K562 treated with DMSO at 1 percent for 48 hours (cell line): ENCODE measurements around the gene BBS5. TPM values are rescaled to one million over a fixed set of nuclear protein-coding genes. Genes with fewer than 3 reads are reported as not detected.

Source experiments
- total RNA-seq: library from RNA; unstranded; fragments of 300-600 nt; gene quantifications from 2 replicates; pipeline ENCODE4 v1.2.3, GENCODE V29; 2022; ENCODE audit warnings: low replicate concordance; ENCODE audit errors: extremely low read depth

BBS5 gene
- total RNA-seq, result not detected in 2 replicates

DNA sequence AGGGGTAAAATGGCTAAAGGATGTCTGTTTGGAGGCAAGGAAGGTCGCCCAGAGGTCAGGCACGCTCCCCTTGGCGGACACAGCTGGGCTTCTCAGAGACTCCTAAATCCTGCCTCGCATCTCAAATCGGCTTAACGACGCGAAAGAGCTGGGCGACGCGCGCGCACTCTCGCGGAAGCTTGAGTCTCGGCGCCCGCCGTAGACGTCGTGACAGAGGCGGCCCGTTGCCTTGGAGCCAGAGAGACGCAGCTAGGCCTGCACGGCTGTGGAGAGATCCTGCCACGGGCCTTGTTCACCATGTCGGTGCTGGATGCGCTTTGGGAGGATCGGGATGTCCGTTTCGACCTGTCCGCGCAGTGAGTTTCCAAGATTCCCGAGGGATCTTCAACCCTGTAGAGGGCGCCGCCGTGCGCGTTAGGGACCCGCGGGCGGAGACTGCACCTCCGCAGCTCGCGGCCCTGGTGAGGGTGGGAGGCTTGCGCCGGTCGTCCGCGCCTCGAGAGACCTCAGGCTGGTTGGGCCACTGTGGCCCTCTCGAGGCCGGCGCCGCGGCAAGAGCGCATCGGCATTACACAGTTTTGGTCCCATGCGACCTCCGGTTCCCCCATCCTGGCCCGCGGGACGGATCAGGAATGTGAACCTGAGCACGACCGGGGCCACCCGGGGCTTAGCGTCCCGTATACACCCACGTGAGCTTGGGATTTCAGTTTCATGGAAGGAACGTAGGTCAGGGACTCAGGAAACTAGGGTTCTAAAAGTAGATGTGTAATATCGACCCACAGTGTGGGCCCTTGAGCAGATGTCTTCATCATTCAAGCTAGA, at the start of gene BBS5:
BBS5 (plus strand) TSS at position 238 of the 822 bp plus-strand sequence; CDS start at position 298, 60 bp downstream.

DNA sequence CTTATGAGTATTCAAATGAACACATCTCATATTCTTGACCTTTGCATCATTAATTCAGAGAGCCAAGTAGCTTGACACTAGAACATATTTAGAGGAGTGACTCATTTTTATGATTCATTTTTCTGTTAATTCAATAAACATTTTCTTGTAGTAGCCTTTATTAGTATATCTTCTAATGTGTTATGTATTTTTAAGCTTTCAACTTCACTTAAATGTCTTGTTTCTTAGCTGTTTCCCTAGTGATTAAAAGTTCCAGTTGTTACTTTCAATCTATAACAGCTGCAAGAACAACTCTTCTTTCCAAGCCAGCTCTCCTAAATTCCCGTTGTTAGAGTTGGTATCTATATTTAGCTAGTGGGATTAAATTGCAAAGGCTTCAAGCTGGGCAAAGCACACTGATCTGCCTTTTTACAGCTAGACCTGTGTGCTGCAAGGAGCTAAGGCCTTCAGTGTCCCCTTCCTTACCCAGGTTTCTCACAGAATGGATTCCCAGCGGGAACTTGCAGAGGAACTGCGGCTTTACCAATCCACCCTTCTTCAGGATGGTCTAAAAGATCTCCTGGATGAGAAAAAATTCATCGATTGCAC, 30.1 kb downstream of the BBS5 start, which contains the start of gene KLHL41:
KLHL41 (plus strand) TSS at position 405 of the 588 bp plus-strand sequence; CDS start at position 482, 77 bp downstream.

Other genes with a start within 250 kb of the BBS5 start
- not detected in 2 replicates for gene LRP2, start 117.0 kb upstream of the BBS5 start, total RNA-seq
- not detected in 2 replicates for gene KLHL41, start 30.2 kb downstream of the BBS5 start, total RNA-seq
- gene FASTKD1, start 94.4 kb downstream of the BBS5 start, total RNA-seq, result not detected in 2 replicates
- 154 TPM in 1 of 2 replicates, not detected in the other for gene PPIG, start 104.9 kb downstream of the BBS5 start, total RNA-seq
- not detected in 2 replicates for gene CFAP210, start 214.9 kb downstream of the BBS5 start, total RNA-seq
- gene PHOSPHO2, start 215.0 kb downstream of the BBS5 start, total RNA-seq, result not detected in 2 replicates